Thyroid gland (tissue), 4 donors: ENCODE measurements around the gene NENF. TPM values are rescaled to one million over a fixed set of nuclear protein-coding genes. Genes with fewer than 3 reads are reported as not detected.

ENCODE experiments used
- DNase-seq, 2 donors: peaks; one replicate each; pipeline ENCODE4 v3.0.0-alpha.2; 2019
- H3K27ac ChIP-seq, 3 donors: fragments of 200-600 bp; sonication (generic); 1 replicate in 2 of 3; 2 replicates in 1 of 3; pipeline ENCODE4 v1.5.1; 2016 to 2019; ENCODE audit warnings: mild to moderate bottlenecking in 1 of 3, moderate library complexity in 1 of 3
- H3K27me3 ChIP-seq: fragments of 200-600 bp; sonication (generic); one replicate; pipeline ENCODE4 v1.5.1; 2019
- H3K36me3 ChIP-seq, 2 donors: fragments of 200-600 bp; sonication (generic); one replicate each; pipeline ENCODE4 v1.5.1; 2016 to 2019
- H3K4me1 ChIP-seq, 2 donors: fragments of 200-600 bp; sonication (generic); one replicate each; pipeline ENCODE4 v1.5.1; 2017 to 2019
- H3K4me3 ChIP-seq, 3 donors: fragments of 200-600 bp; sonication (generic); replicated peaks in 1 of 3; 1 replicate in 2 of 3; 2 replicates in 1 of 3; pipeline ENCODE4 v1.5.1; 2016; ENCODE audit warnings: mild to moderate bottlenecking in 1 of 3
- H3K9me3 ChIP-seq: fragments of 200-600 bp; sonication (generic); one replicate; pipeline ENCODE4 v1.5.1; 2017
- POLR2A ChIP-seq, 2 donors: fragments of 450-650 bp; IDR thresholded peaks; one replicate each; pipeline ENCODE4 v1.6.1; 2017; ENCODE audit warnings: antibody characterized with exemption in 2 of 2, mild to moderate bottlenecking in 2 of 2, moderate library complexity in 1 of 2
- WGBS, 2 donors: methylation state at CpG; one replicate each; pipeline ENCODE4 v1.1.5; 2017; 5-methylcytosine and 5-hydroxymethylcytosine counted together
- intact Hi-C: fragments of 100-400 bp; cut with DNase I; formaldehyde crosslinking; loops from one replicate; pipeline ENCODE4 v1.15.1; 2023
- total RNA-seq, 4 donors: library from RNA; depleted of rRNA; stranded (reverse); fragments of >200 nt; gene quantifications; one replicate each; pipeline ENCODE4 v1.2.3, GENCODE V29; 2016
- TF ChIP-seq, protein P1 (sequence below), 6 experiments: fragments of 200-600 bp in 3 of 6; fragments of 450-650 bp in 3 of 6; sonication (generic) in 3 of 6; IDR thresholded peaks; one replicate each; pipeline ENCODE4 v1.5.1; 2016 to 2019; ENCODE audit warnings: antibody characterized with exemption in 6 of 6, mild to moderate bottlenecking in 2 of 6, inconsistent platforms in 1 of 6, moderate library complexity in 1 of 6

NENF gene
- total RNA-seq, 4 donors from 2014 or later, result 42.4 to 181 (median 122) TPM

DNA sequence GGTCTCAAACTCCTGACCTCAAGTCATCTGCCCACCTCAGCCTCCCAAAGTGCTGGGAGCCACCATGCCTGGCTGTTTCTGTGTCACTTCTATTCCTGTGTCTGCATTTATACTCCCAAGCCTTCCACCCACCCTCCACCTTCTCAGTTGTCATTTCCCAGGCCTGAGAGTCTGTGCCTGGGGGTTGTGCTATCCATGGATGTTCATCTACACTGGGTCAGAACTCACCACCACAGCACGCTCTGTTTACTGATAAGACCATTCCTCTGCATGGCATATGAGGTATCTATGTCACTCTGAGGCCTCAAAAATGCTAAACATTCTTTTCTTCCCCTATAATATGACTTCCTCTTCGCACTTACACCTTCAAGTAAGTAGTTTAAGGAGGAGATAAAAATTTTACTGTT is 6.1 kb downstream of the NENF start:
- Histone ChIP-seq H3K36me3 (no peaks in the 10 kb centered on the region), H3K4me3 (no peak overlapping the region), H3K27me3 (no peaks in the 10 kb centered on the region), H3K27ac (no peak overlapping the region), H3K4me1 (peaks cover 3 to 5% of the 10 kb centered on the region in 2 donors), H3K9me3 (no peaks in the 10 kb centered on the region)
- TF ChIP-seq, protein P1, sequence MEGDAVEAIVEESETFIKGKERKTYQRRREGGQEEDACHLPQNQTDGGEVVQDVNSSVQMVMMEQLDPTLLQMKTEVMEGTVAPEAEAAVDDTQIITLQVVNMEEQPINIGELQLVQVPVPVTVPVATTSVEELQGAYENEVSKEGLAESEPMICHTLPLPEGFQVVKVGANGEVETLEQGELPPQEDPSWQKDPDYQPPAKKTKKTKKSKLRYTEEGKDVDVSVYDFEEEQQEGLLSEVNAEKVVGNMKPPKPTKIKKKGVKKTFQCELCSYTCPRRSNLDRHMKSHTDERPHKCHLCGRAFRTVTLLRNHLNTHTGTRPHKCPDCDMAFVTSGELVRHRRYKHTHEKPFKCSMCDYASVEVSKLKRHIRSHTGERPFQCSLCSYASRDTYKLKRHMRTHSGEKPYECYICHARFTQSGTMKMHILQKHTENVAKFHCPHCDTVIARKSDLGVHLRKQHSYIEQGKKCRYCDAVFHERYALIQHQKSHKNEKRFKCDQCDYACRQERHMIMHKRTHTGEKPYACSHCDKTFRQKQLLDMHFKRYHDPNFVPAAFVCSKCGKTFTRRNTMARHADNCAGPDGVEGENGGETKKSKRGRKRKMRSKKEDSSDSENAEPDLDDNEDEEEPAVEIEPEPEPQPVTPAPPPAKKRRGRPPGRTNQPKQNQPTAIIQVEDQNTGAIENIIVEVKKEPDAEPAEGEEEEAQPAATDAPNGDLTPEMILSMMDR (IDR thresholded peaks at IDR 0.05), result no peak
- no peak for TF ChIP-seq POLR2A (IDR thresholded peaks at IDR 0.05)
- DNase-seq, result no peak
- WGBS, 2 donors, result 96 to 98% methylated on average over 2 of the region's 2 CpGs
- intact Hi-C loops, result no loop called here

GRCh38 chr1:212440419-212440818 is 7.7 kb downstream of the NENF start:
- Histone ChIP-seq H3K36me3 (no peaks in the 10 kb centered on the region), H3K9me3 (no peaks in the 10 kb centered on the region), H3K27me3 (no peaks in the 10 kb centered on the region), H3K27ac (no peak overlapping the region), H3K4me3 (no peak overlapping the region), H3K4me1 (no peaks in the 10 kb centered on the region)
- TF ChIP-seq POLR2A (IDR thresholded peaks at IDR 0.05), result no peak
- TF ChIP-seq, protein P1 (IDR thresholded peaks at IDR 0.05), result no peak
- intact Hi-C loops, result no loop called here
- WGBS, 2 donors, result 68 to 75% methylated on average over 9 of the region's 9 CpGs
- peak in 1 of 2 donors; percentile 13 for DNase-seq

DNA sequence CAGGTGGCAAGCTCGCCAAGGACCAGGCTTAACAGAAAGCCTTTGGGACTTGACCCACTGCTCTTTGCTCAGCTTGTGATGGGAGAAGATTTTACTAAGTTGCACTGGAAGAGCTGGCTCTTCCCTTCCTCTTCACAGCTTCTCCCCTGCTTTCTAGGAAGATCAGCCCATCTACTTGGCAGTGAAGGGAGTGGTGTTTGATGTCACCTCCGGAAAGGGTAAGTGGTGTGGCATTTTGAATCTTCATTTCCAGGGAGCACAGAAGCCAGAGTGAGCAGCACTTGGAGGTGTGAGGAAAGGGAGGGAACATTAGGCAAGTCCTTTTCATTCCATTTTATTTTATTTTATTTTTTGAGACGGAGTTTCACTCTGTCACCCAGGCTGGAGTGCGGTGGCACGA is 9.7 kb downstream of the NENF start:
- no peak overlapping the region for H3K4me3 ChIP-seq
- intact Hi-C loops, result no loop called here
- 98 to 99% methylated on average over 5 of the region's 5 CpGs for WGBS, 2 donors
- H3K27me3 ChIP-seq, result no peaks in the 10 kb centered on the region
- no peak for TF ChIP-seq POLR2A (IDR thresholded peaks at IDR 0.05)
- TF ChIP-seq, protein P1 (IDR thresholded peaks at IDR 0.05), result no peak
- no peak overlapping the region for H3K27ac ChIP-seq
- no peaks in the 10 kb centered on the region for H3K9me3 ChIP-seq
- H3K4me1 ChIP-seq, result no peaks in the 10 kb centered on the region
- DNase-seq, result no peak
- H3K36me3 ChIP-seq, result no peaks in the 10 kb centered on the region

DNA sequence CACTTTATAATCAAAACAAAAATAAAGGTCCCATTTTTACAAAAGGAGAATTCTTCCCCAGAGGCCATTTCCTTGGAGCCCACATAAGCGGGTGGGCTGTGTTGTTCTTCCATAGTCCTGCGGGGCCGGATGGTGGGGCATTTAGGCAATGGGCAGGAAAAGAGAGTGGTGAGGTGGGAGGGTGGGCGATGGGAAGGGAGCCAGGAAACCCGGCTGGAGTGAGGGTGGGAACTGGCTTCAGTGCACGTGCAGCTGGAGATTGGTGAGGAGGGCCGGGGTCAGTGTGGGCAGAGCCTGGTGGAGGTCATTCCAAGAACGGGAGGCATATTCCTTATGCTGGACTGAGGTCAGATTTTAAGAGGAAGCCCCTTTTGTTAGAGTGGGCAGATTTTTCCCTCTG is 13.6 kb downstream of the NENF start:
- H3K9me3 ChIP-seq, result no peaks in the 10 kb centered on the region
- H3K27me3 ChIP-seq, result no peaks in the 10 kb centered on the region
- WGBS, 2 donors, result 79 to 81% methylated on average over 8 of the region's 8 CpGs
- no peak overlapping the region for H3K4me3 ChIP-seq
- H3K4me1 ChIP-seq, result no peaks in the 10 kb centered on the region
- TF ChIP-seq, protein P1 (IDR thresholded peaks at IDR 0.05), result no peak
- TF ChIP-seq POLR2A (IDR thresholded peaks at IDR 0.05), result no peak
- intact Hi-C loops, result no loop called here
- H3K36me3 ChIP-seq, result no peaks in the 10 kb centered on the region
- DNase-seq, result no peak
- no peak overlapping the region for H3K27ac ChIP-seq

- Histone ChIP-seq H3K27me3 (no peaks in the 10 kb centered on the region), H3K27ac (no peak overlapping the region), H3K4me1 (no peaks in the 10 kb centered on the region), H3K4me3 (no peak overlapping the region), H3K36me3 (no peaks in the 10 kb centered on the region), H3K9me3 (no peaks in the 10 kb centered on the region)
- 80 to 84% methylated on average over 1 to 2 of the region's 2 CpGs for WGBS, 2 donors
- no peak for DNase-seq
- TF ChIP-seq, protein P1 (IDR thresholded peaks at IDR 0.05), result no peak
- no peak for TF ChIP-seq POLR2A (IDR thresholded peaks at IDR 0.05)
- intact Hi-C loops, result no loop called here
Measured at GRCh38 chr1:212447478-212447877, 14.8 kb downstream of the NENF start.
